ENCODE data around the gene C5orf15.

Gene C5orf15

DNA sequence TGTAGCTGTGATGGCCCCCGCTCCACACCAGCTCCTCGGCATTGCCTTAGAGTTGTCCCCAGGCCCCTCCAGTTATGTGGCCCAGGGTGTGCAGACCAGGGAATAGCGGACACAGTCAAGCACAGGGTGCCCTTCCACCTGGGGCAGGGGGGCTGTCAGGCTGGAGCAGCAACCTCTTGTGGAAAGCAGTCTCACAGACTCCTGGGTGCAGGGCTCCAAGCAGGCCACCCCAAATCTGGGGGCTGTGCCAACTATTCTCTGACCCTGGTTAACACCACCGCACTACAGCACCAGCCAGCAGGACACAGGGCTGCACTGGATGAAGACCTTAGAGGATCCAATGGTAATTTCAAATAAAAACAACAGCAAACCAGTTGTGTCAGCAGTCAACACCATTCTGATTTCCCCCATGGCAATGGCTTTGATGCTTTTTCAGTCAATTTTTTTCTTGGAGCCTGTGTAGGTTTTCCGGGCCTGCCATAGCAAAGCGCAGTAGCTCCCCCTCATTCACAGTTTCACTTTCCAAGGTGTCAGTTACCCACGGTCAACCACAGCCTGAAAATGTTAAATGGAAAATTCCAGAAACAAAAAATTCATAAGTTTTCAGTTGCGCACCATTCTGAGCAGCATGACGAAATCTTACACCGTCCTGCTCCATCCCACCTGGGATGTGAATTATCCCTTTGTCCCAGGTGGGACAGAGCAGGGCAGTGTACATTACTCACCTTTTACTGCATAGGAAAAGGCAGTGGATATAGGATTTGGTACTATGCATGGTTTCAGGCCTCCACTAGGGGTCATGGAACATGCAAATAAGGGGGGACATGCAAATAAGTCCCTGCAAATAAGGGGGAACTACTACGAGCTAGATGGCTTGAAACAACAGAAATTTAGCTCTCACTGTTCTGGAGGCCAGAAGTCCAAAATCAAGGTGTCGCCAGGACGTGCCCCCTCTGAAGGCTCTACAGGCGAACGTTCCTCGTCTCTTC lies 49.0 kb downstream of the C5orf15 start:
- DNase-seq: no peak

GRCh38 chr5:133918731-133919130 lies 49.7 kb downstream of the C5orf15 start:
- no peak for DNase-seq

DNA sequence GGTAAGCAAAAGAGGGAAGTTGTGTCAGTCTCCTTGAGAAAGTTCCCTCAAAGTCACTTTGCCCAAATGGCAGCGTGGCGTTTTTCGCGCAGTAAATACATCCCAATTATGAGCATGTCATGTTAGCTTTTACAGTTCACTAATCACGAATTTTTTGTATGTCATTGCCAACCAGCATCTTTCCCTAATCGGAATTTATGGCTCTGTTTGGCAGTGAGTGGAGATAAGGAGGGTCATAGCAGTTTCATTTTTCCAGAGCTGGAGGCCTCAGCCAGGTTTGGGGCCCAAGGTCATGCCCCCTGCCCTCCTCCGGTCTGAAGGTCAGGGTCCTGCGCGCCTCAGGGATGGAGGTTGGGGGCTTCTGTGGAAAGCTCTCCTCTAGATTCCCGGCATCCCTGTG lies 50.1 kb downstream of the C5orf15 start:
- DNase-seq: no peak

- DNase-seq: no peak
These were observed 50.6 kb downstream of the C5orf15 start for GRCh38 chr5:133917785-133918184.

- DNase-seq: no peak
These were observed 51.5 kb downstream of the C5orf15 start for GRCh38 chr5:133916914-133917313.

DNA sequence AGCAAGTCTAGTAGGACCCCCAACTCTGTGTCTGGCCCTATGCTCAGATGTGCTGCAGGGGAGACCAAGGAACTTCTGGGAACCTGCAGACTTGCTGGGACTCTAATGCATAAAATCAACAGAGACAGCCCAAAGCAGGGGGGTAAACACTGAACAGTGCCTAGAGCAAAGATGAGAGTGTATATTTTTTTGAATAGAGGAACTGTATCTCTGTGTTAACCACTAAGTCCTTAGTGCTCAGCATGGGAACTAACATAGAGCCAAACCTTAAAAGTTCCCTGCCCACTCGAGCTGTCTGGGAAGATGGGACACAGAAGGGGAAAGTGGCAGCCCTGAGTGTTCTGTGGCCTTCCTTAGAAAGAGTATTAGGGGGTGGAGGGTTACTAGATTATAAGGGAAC lies 51.9 kb downstream of the C5orf15 start:
- no peak for DNase-seq

DNA sequence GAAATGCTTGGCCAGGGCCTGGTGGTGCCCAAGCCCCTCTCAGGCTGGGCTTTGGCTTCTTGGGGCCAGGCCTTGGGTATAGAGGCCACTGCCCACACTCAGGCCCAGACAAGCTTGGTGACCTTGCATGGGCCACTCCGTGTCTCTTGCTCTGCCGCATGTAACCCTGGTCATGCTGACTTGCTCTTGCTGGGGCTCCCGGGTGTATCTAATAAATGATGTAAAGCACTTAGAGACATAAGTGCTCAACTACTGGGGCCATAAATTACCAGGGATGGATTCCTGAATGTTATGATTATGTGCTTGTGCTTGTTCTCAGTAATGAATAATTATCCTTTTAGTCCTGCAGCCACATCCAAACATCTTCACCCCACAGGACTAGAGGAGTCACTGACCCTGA lies 54.0 kb downstream of the C5orf15 start:
- DNase-seq: peak; percentile 6

GRCh38 chr5:133913413-133914155 lies 54.8 kb downstream of the C5orf15 start:
- DNase-seq: no peak

DNA sequence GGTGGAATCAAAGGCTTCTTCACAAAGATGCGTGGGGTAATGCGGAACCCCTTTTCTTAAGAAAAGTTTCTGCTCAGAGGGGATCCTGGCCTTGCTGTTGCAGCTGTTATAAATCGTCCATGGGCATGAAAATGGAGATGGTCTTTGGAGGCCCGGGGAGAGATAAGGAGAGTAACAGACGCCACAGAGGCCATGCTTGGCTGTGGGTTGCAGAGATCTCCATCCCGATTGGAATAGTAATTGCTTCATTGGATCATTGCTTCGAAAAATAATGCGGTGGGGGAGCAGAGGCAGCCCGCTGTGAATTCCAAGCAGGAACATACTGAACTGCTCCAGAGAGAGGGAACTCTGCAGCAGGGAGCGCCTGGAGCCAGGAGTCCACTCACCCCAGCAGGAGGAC lies 55.5 kb downstream of the C5orf15 start:
- DNase-seq: no peak

DNA sequence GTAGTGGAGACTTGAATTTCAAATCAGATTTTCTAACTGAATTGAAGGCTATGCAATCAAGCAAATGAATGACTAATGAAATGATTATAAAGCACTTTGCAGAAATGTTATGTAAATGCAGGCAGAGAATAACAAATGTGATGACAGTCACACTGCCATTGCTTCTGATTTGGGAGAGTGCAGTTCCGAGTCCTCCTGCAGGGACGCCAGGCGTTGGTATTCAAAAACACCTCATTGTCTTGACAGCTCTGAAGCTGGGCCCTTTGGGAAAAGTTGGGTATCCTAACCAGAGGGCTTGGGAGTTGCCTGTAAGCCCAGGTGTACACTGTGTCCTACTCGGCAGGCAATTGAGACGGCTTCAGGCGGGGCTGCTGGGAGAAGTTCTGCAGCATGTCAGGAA lies 57.9 kb downstream of the C5orf15 start:
- DNase-seq: no peak

DNA sequence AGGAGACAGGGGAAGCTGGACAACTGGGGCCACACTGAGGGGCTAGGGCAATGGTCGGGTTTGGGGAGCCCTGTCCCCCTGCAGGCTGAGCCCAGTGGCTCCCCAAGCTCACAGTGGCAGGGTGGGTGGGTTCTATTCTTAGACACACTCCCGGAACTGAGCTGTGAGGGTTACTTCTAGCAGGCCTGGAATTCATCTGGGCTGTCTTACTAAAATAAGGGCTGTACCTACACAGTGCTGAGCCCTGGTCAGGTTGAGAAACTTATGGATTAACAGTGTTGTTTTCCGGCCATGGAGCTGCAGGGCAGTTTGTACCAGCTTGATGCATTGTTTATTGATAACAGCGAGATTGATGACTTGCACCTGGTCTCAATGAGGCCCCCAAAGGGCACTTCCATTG lies 58.8 kb downstream of the C5orf15 start:
- no peak for DNase-seq

- no peak for DNase-seq
These were observed 61.4 kb downstream of the C5orf15 start for GRCh38 chr5:133907075-133907474.

GRCh38 chr5:133906303-133906702 lies 62.1 kb downstream of the C5orf15 start:
- no peak for DNase-seq
